ENCODE results near the gene KRTAP13-4. TPM values are rescaled to one million over a fixed set of nuclear protein-coding genes. Genes with fewer than 3 reads are reported as not detected.

KRTAP13-4 gene
- not detected for total RNA-seq

DNA sequence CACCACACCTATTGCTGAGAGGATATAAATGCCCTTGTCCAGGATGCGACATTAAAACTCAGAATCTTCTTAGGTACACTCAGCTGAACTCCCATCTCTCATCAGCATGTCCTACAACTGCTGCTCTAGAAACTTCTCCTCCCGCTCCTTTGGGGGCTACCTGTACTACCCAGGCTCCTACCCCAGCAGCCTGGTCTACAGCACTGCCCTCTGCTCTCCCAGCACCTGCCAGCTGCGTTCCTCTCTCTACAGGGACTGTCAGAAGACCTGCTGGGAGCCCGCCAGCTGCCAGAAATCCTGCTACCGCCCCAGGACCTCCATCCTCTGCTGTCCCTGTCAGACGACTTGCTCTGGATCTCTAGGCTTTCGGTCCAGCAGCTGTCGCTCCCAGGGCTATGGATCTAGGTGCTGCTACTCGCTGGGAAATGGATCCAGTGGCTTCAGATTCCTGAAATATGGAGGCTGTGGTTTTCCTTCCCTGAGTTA, at the start of gene KRTAP13-4:
KRTAP13-4 (plus strand) TSS at position 51 of the 486 bp plus-strand sequence; CDS start at position 107, 56 bp downstream.

GRCh38 chr21:30395731-30396130, 34.3 kb upstream of the KRTAP13-4 start, which contains the start of gene KRTAP13-1:
Gene KRTAP13-1 (plus strand): TSS chr21:30396031. CDS start chr21:30396087, 56 bp downstream.

DNA sequence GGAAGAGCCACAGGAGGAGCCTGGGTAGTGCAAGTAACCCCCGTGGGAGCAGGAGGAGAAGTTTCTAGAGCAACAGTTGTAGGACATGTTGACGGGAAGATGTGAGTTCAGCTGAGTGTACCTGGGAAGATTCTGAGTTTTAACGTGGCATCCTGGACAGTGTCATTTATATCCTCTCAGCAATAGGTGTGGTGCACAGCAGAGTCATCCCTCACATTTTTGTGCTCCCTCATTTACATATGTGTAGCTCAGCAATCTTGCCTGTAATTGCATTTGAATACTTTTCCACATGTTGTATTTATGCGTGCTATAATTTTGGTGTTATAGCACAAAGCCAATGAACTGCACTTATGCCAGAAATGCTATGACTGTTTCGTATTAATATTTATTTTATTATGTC, 4.2 kb upstream of the KRTAP13-4 start, which contains the start of gene KRTAP13-3:
KRTAP13-3 (minus strand) TSS at position 101 of the 400 bp plus-strand sequence; CDS start at position 87, 14 bp downstream.

GRCh38 chr21:30439975-30440374, 10.0 kb downstream of the KRTAP13-4 start, which contains the start of gene KRTAP15-1:
Gene KRTAP15-1 (plus strand): TSS chr21:30440275. CDS start chr21:30440328, 53 bp downstream.

GRCh38 chr21:30480145-30480544, 50.1 kb downstream of the KRTAP13-4 start, which contains the start of gene KRTAP19-1:
Gene KRTAP19-1 (minus strand): TSS chr21:30480367. CDS start chr21:30480317, 50 bp downstream.

Other genes with a start within 250 kb of the KRTAP13-4 start
- 60.0 TPM for gene CLDN8, start 214.1 kb upstream of the KRTAP13-4 start, total RNA-seq
- gene KRTAP24-1, start 147.3 kb upstream of the KRTAP13-4 start, total RNA-seq = not detected
- not detected for gene KRTAP25-1, start 140.7 kb upstream of the KRTAP13-4 start, total RNA-seq
- not detected for gene KRTAP26-1, start 109.9 kb upstream of the KRTAP13-4 start, total RNA-seq
- not detected for gene KRTAP27-1, start 92.5 kb upstream of the KRTAP13-4 start, total RNA-seq
- not detected for gene KRTAP23-1, start 81.6 kb upstream of the KRTAP13-4 start, total RNA-seq
- not detected for gene KRTAP13-2, start 57.9 kb upstream of the KRTAP13-4 start, total RNA-seq
- gene KRTAP13-1, start 34.2 kb upstream of the KRTAP13-4 start, total RNA-seq = not detected
- gene KRTAP13-3, start 4.3 kb upstream of the KRTAP13-4 start, total RNA-seq = not detected
- gene KRTAP15-1, start 10.1 kb downstream of the KRTAP13-4 start, total RNA-seq = not detected
- gene KRTAP19-1, start 50.1 kb downstream of the KRTAP13-4 start, total RNA-seq = not detected
- gene KRTAP19-2, start 57.2 kb downstream of the KRTAP13-4 start, total RNA-seq = not detected
- gene KRTAP19-3, start 61.8 kb downstream of the KRTAP13-4 start, total RNA-seq = not detected
- not detected for gene KRTAP19-4, start 66.9 kb downstream of the KRTAP13-4 start, total RNA-seq
- gene KRTAP19-5, start 71.9 kb downstream of the KRTAP13-4 start, total RNA-seq = not detected
- not detected for gene KRTAP19-6, start 111.6 kb downstream of the KRTAP13-4 start, total RNA-seq
- not detected for gene KRTAP19-7, start 131.1 kb downstream of the KRTAP13-4 start, total RNA-seq
- gene KRTAP22-2, start 160.2 kb downstream of the KRTAP13-4 start, total RNA-seq = not detected
- not detected for gene KRTAP6-3, start 162.2 kb downstream of the KRTAP13-4 start, total RNA-seq
- not detected for gene KRTAP6-2, start 168.7 kb downstream of the KRTAP13-4 start, total RNA-seq
- not detected for gene KRTAP22-1, start 170.9 kb downstream of the KRTAP13-4 start, total RNA-seq
- gene KRTAP6-1, start 183.7 kb downstream of the KRTAP13-4 start, total RNA-seq = not detected
- not detected for gene KRTAP20-1, start 186.2 kb downstream of the KRTAP13-4 start, total RNA-seq
- gene KRTAP20-4, start 190.4 kb downstream of the KRTAP13-4 start, total RNA-seq = not detected
- not detected for gene KRTAP20-2, start 205.0 kb downstream of the KRTAP13-4 start, total RNA-seq
- gene KRTAP20-3, start 212.6 kb downstream of the KRTAP13-4 start, total RNA-seq = not detected